Body of pancreas (tissue), 4 donors: ENCODE measurements around the gene TP53BP2. TPM values are rescaled to one million over a fixed set of nuclear protein-coding genes. Genes with fewer than 3 reads are reported as not detected.
A peak's percentile ranks its signal among the peaks of the same experiment; 100 is the strongest.
"Not testable (repeated sequence)": the region's sequence is repeated elsewhere in the genome, so short reads cannot be mapped to it uniquely, and the experiment has no call there.

Experiments used
- ATAC-seq: fragments of 150-250 bp; one replicate; pipeline ENCODE4 v1.9.1; 2016
- DNase-seq, 4 donors: peaks; one replicate each; pipeline ENCODE4 v3.0.0-alpha.2; 2019
- H3K27ac ChIP-seq, 4 donors: fragments of 200-600 bp; sonication (generic); 1 replicate in 3 of 4; 2 replicates in 1 of 4; pipeline versions ENCODE4 v1.5.1 to v1.6.1; 2016 to 2019; ENCODE audit warnings: mild to moderate bottlenecking in 1 of 4, mixed read lengths in 1 of 4, moderate library complexity in 1 of 4
- H3K27me3 ChIP-seq, 2 donors: fragments of 200-600 bp; sonication (generic); one replicate each; pipeline ENCODE4 v1.6.0; 2016; ENCODE audit warnings: mild to moderate bottlenecking in 1 of 2
- H3K36me3 ChIP-seq, 2 donors: fragments of 200-600 bp; sonication (generic); replicated peaks in 1 of 2; 2 replicates each; pipeline ENCODE4 v1.5.1; 2016; ENCODE audit warnings: low read depth in 2 of 2; ENCODE audit not compliant: insufficient read depth in 1 of 2
- H3K4me1 ChIP-seq: fragments of 200-600 bp; sonication (generic); one replicate; pipeline ENCODE4 v1.6.0; 2016
- H3K4me3 ChIP-seq, 2 donors: fragments of 200-600 bp; sonication (generic); 1 replicate in 1 of 2; 2 replicates in 1 of 2; pipeline ENCODE4 v1.5.1; 2016 to 2019
- H3K9me3 ChIP-seq, 3 donors: fragments of 200-600 bp; sonication (generic); 1 replicate in 2 of 3; 2 replicates in 1 of 3; pipeline ENCODE4 v1.5.1; 2016
- CTCF ChIP-seq, 7 experiments: fragments of 450-650 bp in 4 of 7; fragments of 200-600 bp in 3 of 7; sonication (generic) in 3 of 7; IDR thresholded peaks; one replicate each; pipeline ENCODE4 v1.5.1; 2016 to 2019; ENCODE audit warnings: antibody characterized with exemption in 7 of 7
- POLR2A ChIP-seq, 3 donors: fragments of 450-650 bp; IDR thresholded peaks; one replicate each; pipeline ENCODE4 v1.6.1; 2016; ENCODE audit warnings: antibody characterized with exemption in 3 of 3, mild to moderate bottlenecking in 2 of 3
- WGBS, 2 donors: methylation state at CpG; one replicate each; pipeline ENCODE4 v1.1.5; 2017; 5-methylcytosine and 5-hydroxymethylcytosine counted together
- intact Hi-C: fragments of 100-400 bp; cut with DNase I; formaldehyde crosslinking; loops from one replicate; pipeline ENCODE4 v1.15.1; 2023
- total RNA-seq, 2 donors: library from RNA; depleted of rRNA; stranded (reverse); fragments of >200 nt; gene quantifications; one replicate each; pipeline ENCODE4 v1.1.0, GENCODE V29; 2016

TP53BP2 gene
- total RNA-seq, 2 donors from 2014 or later = 22.3 to 30.0 TPM

- no peak overlapping the region for H3K4me3 ChIP-seq
- no peak for TF ChIP-seq CTCF (IDR thresholded peaks at IDR 0.05)
- no peak for TF ChIP-seq POLR2A (IDR thresholded peaks at IDR 0.05)
- H3K9me3 ChIP-seq = no peaks in the 10 kb centered on the region
- intact Hi-C loops = no loop called here
- no peaks in the 10 kb centered on the region for H3K27me3 ChIP-seq
- H3K27ac ChIP-seq = no peak overlapping the region
- H3K36me3 ChIP-seq = no peaks in the 10 kb centered on the region
- peaks cover 53% of the 10 kb centered on the region for H3K4me1 ChIP-seq
- 53 to 60% methylated on average over 4 of the region's 4 CpGs for WGBS, 2 donors
- ATAC-seq (peak; percentile 62), DNase-seq (no peak)
These were observed 25.8 kb downstream of the TP53BP2 start for GRCh38 chr1:223819730-223820514.

GRCh38 chr1:223817265-223817664 is 28.5 kb downstream of the TP53BP2 start:
- H3K27ac ChIP-seq, H3K4me3 ChIP-seq, intact Hi-C loops, ATAC-seq, DNase-seq, H3K27me3 ChIP-seq, H3K9me3 ChIP-seq, H3K36me3 ChIP-seq: not testable (repeated sequence)
- peaks cover 45% of the 10 kb centered on the region for H3K4me1 ChIP-seq

GRCh38 chr1:223815865-223816264 is 29.9 kb downstream of the TP53BP2 start:
- intact Hi-C loops = no loop called here
- peaks cover 0 to 5% of the 10 kb centered on the region in 2 donors for H3K36me3 ChIP-seq

GRCh38 chr1:223815020-223815853 is 30.5 kb downstream of the TP53BP2 start:
- peak in 1 of 4 donors; percentile 22 for DNase-seq
- peak overlapping the region; percentile 0 to 61 (median 33) for H3K27ac ChIP-seq

More at GRCh38 chr1:223815865-223816264, 29.9 kb downstream of the TP53BP2 start:
- TF ChIP-seq CTCF (IDR thresholded peaks at IDR 0.05) (no peak), POLR2A (IDR thresholded peaks at IDR 0.05) (no peak)
- H3K4me1 ChIP-seq = peaks cover 45% of the 10 kb centered on the region
- H3K4me3 ChIP-seq = no peak overlapping the region
- ATAC-seq (no peak), DNase-seq (no peak)
- H3K9me3 ChIP-seq = no peaks in the 10 kb centered on the region
- peak overlapping the region in 2 of 4 donors; percentile 31 to 61 for H3K27ac ChIP-seq
- 62 to 79% methylated on average over 3 of the region's 3 CpGs for WGBS, 2 donors
- no peaks in the 10 kb centered on the region for H3K27me3 ChIP-seq

More at GRCh38 chr1:223815020-223815853, 30.5 kb downstream of the TP53BP2 start:
- Histone ChIP-seq H3K9me3 (no peaks in the 10 kb centered on the region), H3K4me1 (peaks cover 41% of the 10 kb centered on the region), H3K4me3 (peak overlapping the region in 1 of 2 donors; percentile 4), H3K27me3 (no peaks in the 10 kb centered on the region), H3K36me3 (peaks cover 0 to 5% of the 10 kb centered on the region in 2 donors)
- peak; percentile 69 for ATAC-seq
- intact Hi-C loops = no loop called here
- 24 to 31% methylated on average over 4 of the region's 4 CpGs for WGBS, 2 donors
- no peak for TF ChIP-seq POLR2A (IDR thresholded peaks at IDR 0.05)
- TF ChIP-seq CTCF (IDR thresholded peaks at IDR 0.05) = no peak
